Neuronal stem cell (in vitro differentiated cells): ENCODE data around the gene CHCHD3.

ENCODE experiments used
- DNase-seq: peaks from one replicate; pipeline ENCODE4 v3.0.0-alpha.2; 2013; ENCODE audit warnings: low spot score
- H2AFZ ChIP-seq: one replicate; pipeline ENCODE4 v1.6.1; 2013; ENCODE audit warnings: mild to moderate bottlenecking, low read length, inconsistent platforms
- H2AK5ac ChIP-seq: 2 replicates; pipeline ENCODE4 v1.6.1; 2013; ENCODE audit warnings: low read depth, mild to moderate bottlenecking, inconsistent platforms, low read length, moderate library complexity, mixed read lengths
- H2BK120ac ChIP-seq: 2 replicates; pipeline ENCODE4 v1.6.1; 2013; ENCODE audit warnings: low read depth, mild to moderate bottlenecking, inconsistent platforms, low read length, moderate library complexity, mixed read lengths
- H2BK12ac ChIP-seq: one replicate; pipeline ENCODE4 v1.6.1; 2013; ENCODE audit warnings: low read length, inconsistent platforms
- H2BK15ac ChIP-seq: 2 replicates; pipeline ENCODE4 v1.6.1; 2013; ENCODE audit warnings: mild to moderate bottlenecking, low read length, inconsistent platforms, mixed read lengths
- H2BK5ac ChIP-seq: one replicate; pipeline ENCODE4 v1.6.1; 2013; ENCODE audit warnings: inconsistent platforms, mild to moderate bottlenecking, low read length, moderate library complexity
- H3K14ac ChIP-seq: one replicate; pipeline ENCODE4 v1.6.1; 2013; ENCODE audit warnings: low read length, inconsistent platforms
- H3K18ac ChIP-seq: 2 replicates; pipeline ENCODE4 v1.6.1; 2013; ENCODE audit warnings: low read length, inconsistent platforms
- H3K23ac ChIP-seq: 2 replicates; pipeline ENCODE4 v1.6.1; 2013; ENCODE audit warnings: low read depth, mild to moderate bottlenecking, mixed read lengths, low read length, inconsistent platforms; ENCODE audit not compliant: poor library complexity
- H3K27ac ChIP-seq: replicated peaks from 3 replicates; pipeline ENCODE4 v1.5.1; 2013; ENCODE audit warnings: low read length, inconsistent platforms
- H3K27me3 ChIP-seq, 3 experiments: 2 replicates each; pipeline ENCODE4 v1.6.1; 2013; ENCODE audit warnings: low read length in 3 of 3, mild to moderate bottlenecking in 2 of 3, inconsistent platforms in 1 of 3, low read depth in 1 of 3, mixed read lengths in 1 of 3, moderate library complexity in 1 of 3; ENCODE audit not compliant: control insufficient read depth in 3 of 3, insufficient read depth in 3 of 3
- H3K36me3 ChIP-seq, 2 donors: replicated peaks in 1 of 2; 2 replicates each; pipeline ENCODE4 v1.6.1; 2013; ENCODE audit warnings: low read length in 2 of 2; ENCODE audit not compliant: control insufficient read depth in 2 of 2, insufficient read depth in 2 of 2
- H3K4ac ChIP-seq: 2 replicates; pipeline ENCODE4 v1.6.1; 2013; ENCODE audit warnings: inconsistent platforms, mild to moderate bottlenecking, low read length, moderate library complexity
- H3K4me1 ChIP-seq, 2 donors: 1 replicate in 1 of 2; 2 replicates in 1 of 2; pipeline ENCODE4 v1.6.1; 2013; ENCODE audit warnings: low read length in 2 of 2, low read depth in 1 of 2; ENCODE audit not compliant: control insufficient read depth in 2 of 2, insufficient read depth in 1 of 2
- H3K4me2 ChIP-seq: one replicate; pipeline ENCODE4 v1.6.1; 2013; ENCODE audit warnings: mild to moderate bottlenecking, low read length, inconsistent platforms; ENCODE audit not compliant: insufficient read depth, poor library complexity, severe bottlenecking
- H3K4me3 ChIP-seq, 2 donors: 2 replicates each; pipeline ENCODE4 v1.5.1; 2013; ENCODE audit warnings: low read length in 2 of 2, mild to moderate bottlenecking in 2 of 2, inconsistent platforms in 1 of 2, moderate library complexity in 1 of 2
- H3K79me1 ChIP-seq: one replicate; pipeline ENCODE4 v1.6.1; 2013; ENCODE audit warnings: low read depth, mild to moderate bottlenecking, inconsistent platforms, low read length, moderate library complexity
- H3K9ac ChIP-seq: one replicate; pipeline ENCODE4 v1.6.1; 2013; ENCODE audit warnings: mild to moderate bottlenecking, low read depth, low read length, inconsistent platforms; ENCODE audit not compliant: poor library complexity
- H3K9me3 ChIP-seq, 2 donors: replicated peaks in 1 of 2; 2 replicates each; pipeline versions ENCODE3 to v1.6.1; 2013; ENCODE audit warnings: low read length in 2 of 2, mild to moderate bottlenecking in 2 of 2, inconsistent platforms in 1 of 2, low read depth in 1 of 2, mixed read lengths in 1 of 2, moderate library complexity in 1 of 2; ENCODE audit not compliant: control insufficient read depth in 2 of 2, insufficient read depth in 1 of 2
- H4K8ac ChIP-seq: one replicate; pipeline ENCODE4 v1.6.1; 2013; ENCODE audit warnings: low read depth, mild to moderate bottlenecking, inconsistent platforms, low read length, moderate library complexity
- H4K91ac ChIP-seq: one replicate; pipeline ENCODE4 v1.6.1; 2013; ENCODE audit warnings: low read length, low read depth, mild to moderate bottlenecking, inconsistent platforms; ENCODE audit not compliant: poor library complexity
- WGBS, 2 donors: extraction: QIAGEN DNeasy Blood & Tissue Kit; methylation state at CpG; one replicate each; pipeline ENCODE4 v1.1.7; 2013; ENCODE audit warnings: missing lambda C conversion rate in 2 of 2, mixed read lengths in 1 of 2; ENCODE audit not compliant: insufficient read length in 2 of 2, insufficient replicate concordance in 1 of 2; ENCODE audit errors: extremely low coverage in 2 of 2; 5-methylcytosine and 5-hydroxymethylcytosine counted together

The CHCHD3 gene

DNA sequence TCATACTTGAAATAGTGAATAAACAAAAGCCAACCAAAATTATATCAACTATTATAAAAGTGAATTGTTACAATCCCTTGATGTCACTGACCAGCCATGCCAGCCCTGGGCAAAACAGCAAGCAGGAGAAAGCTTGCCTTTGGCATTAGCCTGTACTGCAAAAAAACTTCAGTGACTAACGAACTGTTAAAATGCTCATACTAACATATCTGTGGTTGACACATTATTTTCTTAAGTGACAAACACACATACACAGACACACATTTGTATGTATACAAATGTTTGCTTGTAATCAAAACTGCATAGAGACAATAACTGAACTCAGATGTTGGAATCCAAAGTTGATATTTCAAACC lies 29.5 kb downstream of the CHCHD3 start:
- H3K4me2 ChIP-seq = no peak overlapping the region
- no peaks in the 10 kb centered on the region for H3K79me1 ChIP-seq
- no peaks in the 10 kb centered on the region for H3K27me3 ChIP-seq
- H2BK5ac ChIP-seq = no peak overlapping the region
- no peak overlapping the region for H2AFZ ChIP-seq
- H3K4me1 ChIP-seq = no peaks in the 10 kb centered on the region
- no peak overlapping the region for H3K4ac ChIP-seq
- peaks cover 0 to 5% of the 10 kb centered on the region in 2 donors for H3K36me3 ChIP-seq
- no peak overlapping the region for H4K91ac ChIP-seq
- H2AK5ac ChIP-seq = no peak overlapping the region
- H3K18ac ChIP-seq = no peak overlapping the region
- H3K14ac ChIP-seq = no peak overlapping the region
- H3K9ac ChIP-seq = no peak overlapping the region
- H3K4me3 ChIP-seq = no peak overlapping the region
- no peaks in the 10 kb centered on the region for H3K9me3 ChIP-seq
- H2BK15ac ChIP-seq = no peak overlapping the region
- DNase-seq = no peak
- no peak overlapping the region for H2BK12ac ChIP-seq
- no peak overlapping the region for H4K8ac ChIP-seq
- no peak overlapping the region for H2BK120ac ChIP-seq
- no peak overlapping the region for H3K27ac ChIP-seq
- H3K23ac ChIP-seq = no peak overlapping the region
- no CpG with 5 or more reads among the region's 1 CpG for WGBS, 2 donors

DNA sequence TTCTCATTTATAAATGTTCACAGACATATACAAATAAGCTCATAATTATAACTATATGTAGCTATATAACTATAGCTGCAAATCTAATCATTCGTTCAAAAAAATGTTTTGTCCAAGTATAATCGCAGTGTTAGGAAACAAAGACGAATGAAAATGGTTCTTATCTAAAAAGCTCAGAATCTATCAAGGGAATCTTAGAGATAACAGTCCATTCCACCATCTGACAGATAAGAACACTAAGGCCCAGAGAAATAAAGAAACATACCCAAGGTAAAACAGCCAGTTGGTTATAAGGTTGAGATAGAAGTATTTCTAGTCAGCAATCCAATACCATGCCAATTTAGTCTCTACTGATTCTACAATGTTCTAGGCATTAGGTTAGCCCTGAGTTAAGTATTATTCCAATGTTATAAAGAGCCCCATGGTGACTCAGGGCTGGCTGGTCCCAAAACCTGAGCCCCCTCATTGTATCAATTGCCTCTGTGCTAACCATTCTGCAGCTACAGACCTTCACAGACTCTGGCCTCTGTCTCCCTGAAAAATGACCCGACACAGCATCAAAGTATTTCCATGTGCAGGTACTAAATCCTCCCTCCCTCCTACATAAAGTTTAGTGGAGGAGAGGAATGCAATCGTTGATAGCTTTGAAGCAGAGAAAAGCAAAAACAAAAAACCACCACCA lies 30.0 kb downstream of the CHCHD3 start:
- Histone ChIP-seq H3K9me3 (no peaks in the 10 kb centered on the region), H3K4me3 (no peak overlapping the region)

DNA sequence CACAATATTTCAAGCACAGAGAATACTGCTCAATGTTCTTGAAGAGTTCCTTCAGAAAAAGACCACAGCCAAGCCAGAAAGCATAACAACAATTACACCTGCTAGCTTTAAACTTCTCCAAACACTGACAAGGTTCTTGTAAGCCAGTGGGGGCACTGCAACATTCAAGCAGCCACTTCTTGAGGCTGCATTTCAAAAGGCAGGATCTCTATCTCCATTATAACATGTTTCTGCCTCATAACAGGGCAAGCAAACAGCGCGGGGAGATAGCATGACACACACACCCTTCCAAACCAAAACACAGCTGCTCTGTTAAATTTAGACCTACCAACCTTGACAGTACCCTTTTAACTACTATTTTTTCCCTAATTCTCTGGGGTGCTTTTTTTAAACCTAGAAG lies 30.8 kb downstream of the CHCHD3 start:
- Histone ChIP-seq H3K27ac (no peak overlapping the region), H2BK12ac (no peak overlapping the region), H3K36me3 (peaks cover 2 to 11% of the 10 kb centered on the region in 2 donors), H2BK5ac (no peak overlapping the region), H3K4me1 (no peaks in the 10 kb centered on the region), H2BK120ac (no peak overlapping the region), H3K9ac (no peak overlapping the region), H3K9me3 (no peaks in the 10 kb centered on the region), H3K27me3 (no peaks in the 10 kb centered on the region), H3K4me3 (no peak overlapping the region), H3K79me1 (no peaks in the 10 kb centered on the region), H3K23ac (no peak overlapping the region), H3K4me2 (no peak overlapping the region), H2BK15ac (no peak overlapping the region), H4K8ac (no peak overlapping the region), H3K18ac (no peak overlapping the region), H2AK5ac (no peak overlapping the region), H3K14ac (no peak overlapping the region), H3K4ac (no peak overlapping the region), H2AFZ (no peak overlapping the region), H4K91ac (no peak overlapping the region)
- no peak for DNase-seq
- no CpG with 5 or more reads among the region's 2 CpGs for WGBS, 2 donors

More for the DNA sequence above, 30.0 kb downstream of the CHCHD3 start:
- no peak for DNase-seq
- Histone ChIP-seq H3K36me3 (peaks cover under 1 to 10% of the 10 kb centered on the region in 2 donors), H3K18ac (no peak overlapping the region), H2BK15ac (no peak overlapping the region), H3K4me1 (no peaks in the 10 kb centered on the region), H2AFZ (no peak overlapping the region), H4K8ac (no peak overlapping the region), H3K9ac (no peak overlapping the region), H2BK120ac (no peak overlapping the region), H2AK5ac (no peak overlapping the region), H3K79me1 (no peaks in the 10 kb centered on the region), H2BK12ac (no peak overlapping the region), H3K4me2 (no peak overlapping the region), H3K14ac (no peak overlapping the region), H4K91ac (no peak overlapping the region), H2BK5ac (no peak overlapping the region), H3K4ac (no peak overlapping the region), H3K23ac (no peak overlapping the region), H3K27me3 (no peaks in the 10 kb centered on the region), H3K27ac (no peak overlapping the region)
- whole genome bisulfite sequencing, 2 donors = no CpG with 5 or more reads among the region's 5 CpGs

DNA sequence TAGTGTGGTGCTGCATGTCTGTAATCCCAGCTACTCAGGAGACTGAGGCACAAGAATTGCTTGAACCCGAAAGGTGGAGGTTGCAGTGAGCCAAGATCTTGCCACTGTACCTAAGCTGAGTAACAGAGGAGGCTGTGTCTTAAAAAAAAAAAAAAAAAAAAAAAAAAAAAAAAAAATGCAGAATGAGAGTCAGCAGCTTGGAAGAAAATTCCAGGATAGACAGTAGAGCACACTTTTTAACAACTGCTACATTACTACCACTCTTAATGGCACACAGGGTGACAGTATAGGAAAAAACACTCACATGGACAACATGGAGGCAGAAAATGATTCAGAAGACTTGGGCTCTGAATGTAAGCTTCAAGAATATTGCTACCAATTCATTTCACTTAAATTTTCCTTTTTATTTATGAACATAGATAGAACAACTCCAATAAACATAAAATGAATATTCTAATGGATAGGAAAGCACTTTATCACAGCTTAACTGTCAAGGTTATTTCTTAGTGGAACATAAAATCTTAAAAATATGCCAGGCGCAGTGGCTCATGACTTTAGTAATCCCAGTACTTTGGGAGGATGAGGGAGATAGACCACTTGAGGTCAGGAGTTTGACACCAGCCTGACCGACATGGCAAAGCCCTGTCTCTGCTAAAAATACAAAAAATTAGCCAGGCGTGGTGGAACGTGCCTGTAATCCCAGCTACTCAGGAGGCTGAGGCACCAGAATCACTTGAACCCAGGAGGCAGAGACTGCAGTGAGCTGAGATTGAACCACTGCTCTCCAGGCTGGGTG lies 31.5 kb downstream of the CHCHD3 start:
- peaks cover 2 to 11% of the 10 kb centered on the region in 2 donors for H3K36me3 ChIP-seq
- no peak overlapping the region for H2AFZ ChIP-seq
- no peak overlapping the region for H2BK120ac ChIP-seq
- no peak overlapping the region for H2AK5ac ChIP-seq
- no peaks in the 10 kb centered on the region for H3K27me3 ChIP-seq
- peaks cover 0 to 2% of the 10 kb centered on the region in 2 donors for H3K4me1 ChIP-seq
- no peak for DNase-seq
- no peak overlapping the region for H3K27ac ChIP-seq
- H4K91ac ChIP-seq = no peak overlapping the region
- H3K9me3 ChIP-seq = no peaks in the 10 kb centered on the region
- no peak overlapping the region for H2BK15ac ChIP-seq
- no peak overlapping the region for H3K4me3 ChIP-seq
- H3K14ac ChIP-seq = no peak overlapping the region
- H4K8ac ChIP-seq = no peak overlapping the region
- H3K9ac ChIP-seq = no peak overlapping the region
- H3K18ac ChIP-seq = no peak overlapping the region
- WGBS, 2 donors = no CpG with 5 or more reads among the region's 5 CpGs
- H2BK5ac ChIP-seq = no peak overlapping the region
- H3K4me2 ChIP-seq = no peak overlapping the region
- no peak overlapping the region for H3K4ac ChIP-seq
- H3K23ac ChIP-seq = no peak overlapping the region
- H3K79me1 ChIP-seq = no peaks in the 10 kb centered on the region
- no peak overlapping the region for H2BK12ac ChIP-seq
